Astrocyte (in vitro differentiated cells and primary cell): ENCODE data around the gene PTPRT.

ENCODE experiments used
- EZH2 ChIP-seq: IDR thresholded peaks from 2 replicates; pipeline ENCODE4 v1.6.1; 2012; ENCODE audit warnings: mild to moderate bottlenecking, low read length, inconsistent platforms; ENCODE audit not compliant: insufficient read depth
- TF ChIP-seq, protein P1 (sequence below): IDR thresholded peaks from 2 replicates; pipeline ENCODE4 v1.5.1; 2011; ENCODE audit warnings: low read depth, mild to moderate bottlenecking, inconsistent platforms, low read length, moderate library complexity; ENCODE audit not compliant: insufficient read depth

DNA sequence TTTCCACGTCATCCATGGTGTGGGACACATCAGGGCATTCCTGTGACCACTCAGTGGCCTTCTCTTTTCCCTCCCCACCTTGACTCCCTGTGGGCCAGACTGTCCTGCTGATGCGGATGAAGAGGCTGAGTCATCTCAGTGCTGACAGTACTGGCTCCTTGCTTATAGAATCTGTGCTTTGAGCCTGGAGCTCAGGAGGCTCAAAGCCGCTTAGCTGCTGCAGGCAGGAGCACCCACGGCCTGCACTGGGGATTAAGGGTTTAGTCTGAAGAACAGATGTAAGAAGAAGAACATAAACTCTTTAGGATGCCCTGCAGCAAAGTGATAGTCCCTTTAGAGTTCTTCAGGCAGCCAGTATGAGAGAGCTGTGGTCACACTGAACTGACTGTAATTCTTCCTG, 929.5 kb downstream of the PTPRT start:
- TF ChIP-seq, protein P1, sequence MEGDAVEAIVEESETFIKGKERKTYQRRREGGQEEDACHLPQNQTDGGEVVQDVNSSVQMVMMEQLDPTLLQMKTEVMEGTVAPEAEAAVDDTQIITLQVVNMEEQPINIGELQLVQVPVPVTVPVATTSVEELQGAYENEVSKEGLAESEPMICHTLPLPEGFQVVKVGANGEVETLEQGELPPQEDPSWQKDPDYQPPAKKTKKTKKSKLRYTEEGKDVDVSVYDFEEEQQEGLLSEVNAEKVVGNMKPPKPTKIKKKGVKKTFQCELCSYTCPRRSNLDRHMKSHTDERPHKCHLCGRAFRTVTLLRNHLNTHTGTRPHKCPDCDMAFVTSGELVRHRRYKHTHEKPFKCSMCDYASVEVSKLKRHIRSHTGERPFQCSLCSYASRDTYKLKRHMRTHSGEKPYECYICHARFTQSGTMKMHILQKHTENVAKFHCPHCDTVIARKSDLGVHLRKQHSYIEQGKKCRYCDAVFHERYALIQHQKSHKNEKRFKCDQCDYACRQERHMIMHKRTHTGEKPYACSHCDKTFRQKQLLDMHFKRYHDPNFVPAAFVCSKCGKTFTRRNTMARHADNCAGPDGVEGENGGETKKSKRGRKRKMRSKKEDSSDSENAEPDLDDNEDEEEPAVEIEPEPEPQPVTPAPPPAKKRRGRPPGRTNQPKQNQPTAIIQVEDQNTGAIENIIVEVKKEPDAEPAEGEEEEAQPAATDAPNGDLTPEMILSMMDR, result no peak
- TF ChIP-seq EZH2, result no peak
